Erythroblast (primary cell): ENCODE measurements around the gene PIK3C2G.
"Not testable (repeated sequence)": the region's sequence is repeated elsewhere in the genome, so short reads cannot be mapped to it uniquely, and the experiment has no call there.

Experiments
- DNase-seq, 2 experiments: peaks; one replicate each; lab custom pipeline; 2025; lab: John Stamatoyannopoulos, UW
- GATA1 ChIP-seq: IDR thresholded peaks from 2 replicates; pipeline ENCODE4 v1.6.1; 2011; ENCODE audit warnings: low read depth, mild to moderate bottlenecking, control low read depth, low read length, moderate library complexity
- POLR2A ChIP-seq: IDR thresholded peaks from 2 replicates; pipeline ENCODE4 v1.6.1; 2011; ENCODE audit warnings: mild to moderate bottlenecking, low read length

PIK3C2G gene

DNA sequence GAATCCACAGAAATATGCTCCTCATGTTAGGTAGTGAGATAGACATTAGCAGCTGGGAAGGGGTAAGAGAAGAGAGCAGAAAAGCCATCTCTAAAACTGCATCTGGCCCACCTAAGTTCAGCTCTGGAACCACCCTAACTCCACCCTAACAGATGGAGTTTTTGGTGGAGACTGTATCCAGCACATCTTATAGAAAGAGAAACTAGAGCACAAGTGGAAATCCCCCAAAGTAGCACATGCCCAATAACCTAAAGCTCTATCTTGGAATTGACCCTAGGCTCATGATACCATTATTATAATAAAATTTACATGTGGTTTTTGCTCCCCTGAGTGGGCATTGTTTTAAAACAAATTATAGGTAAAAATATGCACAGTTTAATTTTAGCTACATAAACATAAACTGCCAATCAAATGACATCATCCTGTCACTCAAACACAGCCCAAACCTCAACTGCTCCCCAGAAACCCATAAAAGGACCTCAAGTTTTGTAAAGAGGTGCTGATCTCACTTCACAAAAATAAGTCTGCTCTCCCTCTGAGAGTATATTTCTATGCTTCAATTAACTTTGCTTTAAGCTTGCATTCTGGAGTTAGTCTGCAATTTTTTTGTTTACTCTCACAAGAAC, 206.4 kb downstream of the PIK3C2G start:
- DNase-seq = no peak
- TF ChIP-seq GATA1 (no peak), POLR2A (no peak)

DNA sequence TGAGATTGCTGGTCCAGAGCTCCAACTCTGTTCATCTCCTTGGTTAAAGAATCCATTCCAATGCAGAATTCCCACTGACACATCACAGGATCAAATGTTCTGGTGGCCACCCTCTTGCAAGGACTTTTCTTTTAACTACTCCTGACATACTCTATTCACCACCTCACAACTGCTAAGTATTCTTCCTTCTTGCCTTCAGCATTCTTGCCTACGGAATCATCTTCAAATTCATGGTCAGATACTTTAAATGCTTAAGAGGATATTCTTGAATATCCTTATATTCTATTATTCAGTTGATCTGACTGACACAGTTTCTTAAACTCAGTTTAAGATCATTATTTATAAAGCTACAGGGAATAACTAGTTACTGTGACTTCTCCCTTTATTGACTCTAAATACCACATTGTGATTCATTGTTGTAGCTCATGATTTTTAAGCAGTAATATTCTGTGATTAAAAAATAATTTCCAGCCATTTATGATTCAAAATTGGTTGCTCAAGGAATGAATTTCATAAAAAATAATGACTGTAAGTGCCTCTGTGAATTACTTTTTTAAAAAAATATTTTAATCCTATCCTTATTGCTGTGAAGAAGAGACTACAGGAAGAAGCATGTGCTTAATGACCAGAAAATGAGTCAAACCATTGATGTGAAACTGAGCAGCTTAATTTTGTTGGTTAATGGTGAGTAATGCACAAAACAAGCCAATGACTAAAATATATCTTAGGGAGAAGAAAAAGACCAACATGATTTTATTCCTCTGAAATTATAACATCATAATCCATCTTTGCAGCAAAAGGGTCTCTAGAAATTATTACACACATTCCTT, 207.1 kb downstream of the PIK3C2G start:
- TF ChIP-seq GATA1 (no peak), POLR2A (no peak)
- DNase-seq = no peak

- no peak for DNase-seq
- TF ChIP-seq POLR2A (no peak), GATA1 (no peak)
These were observed 208.9 kb downstream of the PIK3C2G start for GRCh38 chr12:18470251-18470650.

- DNase-seq = no peak
- no peak for TF ChIP-seq GATA1
- TF ChIP-seq POLR2A = no peak
These were observed 211.0 kb downstream of the PIK3C2G start for GRCh38 chr12:18472304-18472703.

GRCh38 chr12:18472806-18473205, 211.5 kb downstream of the PIK3C2G start:
- no peak for DNase-seq
- TF ChIP-seq GATA1 (no peak), POLR2A (no peak)

- no peak for DNase-seq
- no peak for TF ChIP-seq GATA1
- no peak for TF ChIP-seq POLR2A
These were observed 215.5 kb downstream of the PIK3C2G start for GRCh38 chr12:18476861-18477260.

GRCh38 chr12:18479256-18479655, 217.9 kb downstream of the PIK3C2G start:
- DNase-seq = no peak
- TF ChIP-seq GATA1 = no peak
- TF ChIP-seq POLR2A = no peak

GRCh38 chr12:18482601-18483120, 221.3 kb downstream of the PIK3C2G start:
- TF ChIP-seq GATA1 = no peak
- TF ChIP-seq POLR2A = no peak
- DNase-seq = no peak

- DNase-seq = no peak
- TF ChIP-seq POLR2A (no peak), GATA1 (no peak)
These were observed 222.5 kb downstream of the PIK3C2G start for GRCh38 chr12:18483698-18484325.

DNA sequence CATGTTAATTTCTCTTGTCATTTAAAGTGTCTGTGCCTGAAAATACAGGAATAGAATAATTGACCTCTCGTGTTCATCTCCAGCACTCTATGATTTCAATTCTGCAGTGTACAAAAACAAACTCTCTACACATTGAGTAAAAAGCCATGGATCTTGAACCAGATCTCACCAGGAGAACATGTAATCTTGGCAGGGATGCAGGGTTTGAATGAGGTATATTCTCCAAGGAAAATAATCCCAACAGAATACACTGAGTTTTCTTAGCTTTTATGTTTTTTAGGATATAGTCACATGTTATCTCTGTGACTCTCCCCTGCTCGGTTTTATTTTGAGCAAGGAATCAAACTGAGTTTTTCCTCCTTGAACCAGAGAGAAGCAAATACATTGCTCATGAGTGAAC, 224.7 kb downstream of the PIK3C2G start:
- no peak for DNase-seq
- no peak for TF ChIP-seq GATA1
- TF ChIP-seq POLR2A = no peak

DNA sequence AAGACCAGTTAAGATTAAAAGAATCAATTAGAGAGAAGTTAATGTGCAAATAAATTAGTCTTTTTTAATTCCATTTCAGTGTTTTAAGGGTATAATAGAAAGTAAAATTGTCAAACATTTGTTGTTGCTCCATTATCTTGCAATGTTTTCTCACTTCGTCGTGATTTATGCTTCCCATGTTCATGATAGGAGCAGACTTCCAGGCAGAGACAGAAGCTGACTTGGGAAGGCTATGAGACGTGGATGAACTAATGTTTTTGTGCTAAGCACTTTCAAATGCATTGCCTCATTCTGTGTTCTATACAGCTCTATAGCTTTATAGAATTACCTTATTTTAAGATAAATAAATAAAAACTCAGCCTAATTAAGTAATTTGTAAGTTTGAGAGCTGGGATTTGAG, 226.2 kb downstream of the PIK3C2G start:
- no peak for TF ChIP-seq POLR2A
- no peak for DNase-seq

- DNase-seq = no peak
- no peak for TF ChIP-seq GATA1
- no peak for TF ChIP-seq POLR2A
These were observed 231.2 kb downstream of the PIK3C2G start for GRCh38 chr12:18492372-18493025.

DNA sequence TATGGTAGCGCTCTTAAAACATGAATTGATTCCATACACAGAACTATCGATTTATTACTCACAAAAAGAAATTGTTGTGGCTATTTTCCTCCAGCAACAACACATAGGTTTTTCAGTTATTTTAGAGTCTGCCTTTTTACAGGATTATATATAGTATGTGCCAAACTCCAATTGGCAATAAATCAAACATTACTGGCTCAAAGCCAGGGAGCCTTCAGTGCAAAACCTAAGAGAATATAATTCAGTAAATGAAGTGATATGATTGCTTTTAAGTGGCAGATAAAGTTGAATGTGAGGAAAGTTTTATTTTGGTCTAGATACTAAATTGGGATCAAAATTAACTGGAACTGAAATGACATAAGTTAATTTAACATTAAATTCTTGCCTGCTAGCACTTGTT, 234.8 kb downstream of the PIK3C2G start:
- TF ChIP-seq POLR2A = no peak
- TF ChIP-seq GATA1 = no peak
- DNase-seq = no peak

- not testable (repeated sequence) for DNase-seq
These were observed 238.8 kb downstream of the PIK3C2G start for GRCh38 chr12:18500160-18500574.

DNA sequence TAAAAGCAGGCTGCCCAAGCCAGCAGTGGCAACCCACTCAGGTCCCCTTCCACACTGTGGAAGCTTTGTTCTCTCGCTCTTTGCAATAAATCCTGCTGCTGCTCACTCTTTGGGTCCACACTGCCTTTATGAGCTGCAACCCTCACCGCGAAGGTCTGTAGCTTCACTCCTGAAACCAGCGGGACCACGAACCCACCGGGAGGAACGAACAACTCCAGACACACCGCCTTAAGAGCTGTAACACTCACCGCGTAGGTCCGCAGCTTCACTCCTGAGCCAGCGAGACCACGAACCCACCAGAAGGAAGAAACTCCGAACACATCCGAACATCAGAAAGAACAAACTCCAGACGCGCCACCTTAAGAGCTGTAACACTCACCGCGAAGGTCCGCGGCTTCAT, 239.4 kb downstream of the PIK3C2G start:
- not testable (repeated sequence) for DNase-seq
